Psoas muscle (tissue), 8 donors: ENCODE measurements around the gene RANBP10. TPM values are rescaled to one million over a fixed set of nuclear protein-coding genes. Genes with fewer than 3 reads are reported as not detected.
A peak's percentile ranks its signal among the peaks of the same experiment; 100 is the strongest.

Experiments used
- ATAC-seq, 4 donors: fragments of 200-7000 bp; cut with Tn5 transposase; one replicate each; pipeline ENCODE4 v1.9.1; 2020; ENCODE audit warnings: moderate library complexity in 3 of 4, mild to moderate bottlenecking in 2 of 4
- DNase-seq, 2 donors: peaks; one replicate each; pipeline ENCODE4 v3.0.0-alpha.2; 2020
- H3K27ac ChIP-seq: fragments of 200-600 bp; one replicate; pipeline ENCODE4 v1.8.0; 2022
- H3K27me3 ChIP-seq, 3 donors: fragments of 200-600 bp in 1 of 3; one replicate each; pipeline versions ENCODE4 v1.6.1 to v1.8.0; 2013 to 2022; ENCODE audit warnings: low read length in 2 of 3, mild to moderate bottlenecking in 2 of 3, moderate library complexity in 1 of 3; ENCODE audit not compliant: insufficient read depth in 3 of 3
- H3K36me3 ChIP-seq, 2 donors: fragments of 200-600 bp in 1 of 2; one replicate each; pipeline versions ENCODE4 v1.6.1 to v1.8.0; 2013 to 2022; ENCODE audit warnings: low read depth in 1 of 2, mild to moderate bottlenecking in 1 of 2, moderate library complexity in 1 of 2; ENCODE audit not compliant: insufficient read depth in 1 of 2
- H3K4me1 ChIP-seq: fragments of 200-600 bp; one replicate; pipeline ENCODE4 v1.8.0; 2022
- H3K4me3 ChIP-seq: fragments of 200-600 bp; one replicate; pipeline ENCODE4 v1.8.0; 2022; ENCODE audit warnings: mild to moderate bottlenecking
- H3K9me3 ChIP-seq: fragments of 200-600 bp; one replicate; pipeline ENCODE4 v1.8.0; 2022
- WGBS, 3 donors: extraction: QIAGEN DNeasy Blood & Tissue Kit; methylation state at CpG; one replicate each; pipeline versions ENCODE4 v1.1.6 to v1.1.7; 2013; 5-methylcytosine and 5-hydroxymethylcytosine counted together
- intact Hi-C, 2 donors: fragments of 100-400 bp; cut with DNase I; formaldehyde crosslinking; loops; one replicate each; pipeline versions ENCODE4 v1.11.0 to v1.14.2; 2022
- polyA plus RNA-seq, 3 donors: library from polyadenylated mRNA; stranded (reverse); fragments of 200-250 nt; gene quantifications; one replicate each; pipeline ENCODE4 v1.2.3, GENCODE V29; 2013
- total RNA-seq, 4 donors: library from RNA; stranded (reverse); fragmentation: NEBNext Ultra II Directional in 2 of 4; extraction: Animal tissue kit (Norgen Biotek cat#: 25700) in 2 of 4; gene quantifications; one replicate each; pipeline versions ENCODE4 v1.2.1 to v1.2.4, GENCODE V29; 2021 to 2023
- TF ChIP-seq, protein P1 (sequence below): fragments of 200-600 bp; IDR thresholded peaks from one replicate; pipeline ENCODE4 v1.8.0; 2022; ENCODE audit warnings: antibody characterized with exemption
- donor health status: healthy with polysubstance abuse.
- donor health status: DM: no; HTN: no; CAD: no; lungs with moderate emphysema.
- donor health status: Bipolar disorder and iron deficiency.
- donor health status: healthy.
- donor health status: DM: yes; HTN: yes; CAD: no.
- donor health status: DM: no; HTN: no; CAD: no.
- donor health status: DM: no; HTN: no; CAD: no.
- donor health status: DM: yes; HTN: yes; CAD: no.

The RANBP10 gene
- total and polyA plus RNA-seq, 7 donors: 9.1 to 27.9 (median 17.6) TPM

DNA sequence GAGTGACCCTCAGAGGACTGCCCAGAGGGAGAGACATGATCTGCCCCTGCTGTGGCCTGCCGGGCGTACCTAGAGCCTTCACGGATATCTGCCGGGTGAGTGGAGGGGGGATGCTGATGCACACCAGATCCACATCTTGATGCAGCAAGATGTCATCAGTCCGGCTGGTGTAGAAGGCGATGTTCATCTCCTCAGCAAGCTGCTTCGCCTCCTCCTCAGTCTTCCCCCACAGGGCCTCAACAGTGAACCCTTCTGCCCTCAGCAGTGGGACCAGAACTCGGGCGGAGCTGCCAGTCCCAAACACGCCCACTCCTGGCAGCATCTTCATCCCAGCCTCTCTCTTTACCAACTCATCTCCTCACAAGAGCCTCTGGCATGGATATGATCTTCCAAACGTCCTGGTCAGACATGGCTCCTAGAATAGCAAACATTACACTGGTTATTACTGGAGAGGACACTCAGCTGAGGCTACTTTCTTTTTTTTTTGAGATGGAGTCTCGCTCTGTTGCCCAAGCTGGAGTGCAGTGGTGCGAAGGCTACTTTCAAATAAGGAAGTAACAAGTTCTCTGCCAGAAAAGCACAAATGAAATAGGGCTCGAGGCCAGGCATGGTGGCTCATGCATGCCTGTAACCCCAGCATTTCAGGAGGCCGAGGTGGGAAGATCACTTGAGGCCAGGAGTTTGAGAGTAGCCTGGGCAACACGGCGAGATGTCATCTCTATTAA lies 120.8 kb downstream of the RANBP10 start:
- DNase-seq (no peak), ATAC-seq (peak in 2 of 4 donors; percentile 50 to 69)
- Histone ChIP-seq H3K4me1 (no peaks in the 10 kb centered on the region), H3K27ac (no peak overlapping the region), H3K9me3 (no peaks in the 10 kb centered on the region), H3K36me3 (peaks cover 0 to 27% of the 10 kb centered on the region in 2 donors), H3K4me3 (no peak overlapping the region), H3K27me3 (no peaks in the 10 kb centered on the region)
- intact Hi-C loops: no loop called here
- TF ChIP-seq, protein P1, sequence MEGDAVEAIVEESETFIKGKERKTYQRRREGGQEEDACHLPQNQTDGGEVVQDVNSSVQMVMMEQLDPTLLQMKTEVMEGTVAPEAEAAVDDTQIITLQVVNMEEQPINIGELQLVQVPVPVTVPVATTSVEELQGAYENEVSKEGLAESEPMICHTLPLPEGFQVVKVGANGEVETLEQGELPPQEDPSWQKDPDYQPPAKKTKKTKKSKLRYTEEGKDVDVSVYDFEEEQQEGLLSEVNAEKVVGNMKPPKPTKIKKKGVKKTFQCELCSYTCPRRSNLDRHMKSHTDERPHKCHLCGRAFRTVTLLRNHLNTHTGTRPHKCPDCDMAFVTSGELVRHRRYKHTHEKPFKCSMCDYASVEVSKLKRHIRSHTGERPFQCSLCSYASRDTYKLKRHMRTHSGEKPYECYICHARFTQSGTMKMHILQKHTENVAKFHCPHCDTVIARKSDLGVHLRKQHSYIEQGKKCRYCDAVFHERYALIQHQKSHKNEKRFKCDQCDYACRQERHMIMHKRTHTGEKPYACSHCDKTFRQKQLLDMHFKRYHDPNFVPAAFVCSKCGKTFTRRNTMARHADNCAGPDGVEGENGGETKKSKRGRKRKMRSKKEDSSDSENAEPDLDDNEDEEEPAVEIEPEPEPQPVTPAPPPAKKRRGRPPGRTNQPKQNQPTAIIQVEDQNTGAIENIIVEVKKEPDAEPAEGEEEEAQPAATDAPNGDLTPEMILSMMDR: no peak
- WGBS, 3 donors: 73 to 85% (median 77%) methylated on average over 17 of the region's 17 CpGs

DNA sequence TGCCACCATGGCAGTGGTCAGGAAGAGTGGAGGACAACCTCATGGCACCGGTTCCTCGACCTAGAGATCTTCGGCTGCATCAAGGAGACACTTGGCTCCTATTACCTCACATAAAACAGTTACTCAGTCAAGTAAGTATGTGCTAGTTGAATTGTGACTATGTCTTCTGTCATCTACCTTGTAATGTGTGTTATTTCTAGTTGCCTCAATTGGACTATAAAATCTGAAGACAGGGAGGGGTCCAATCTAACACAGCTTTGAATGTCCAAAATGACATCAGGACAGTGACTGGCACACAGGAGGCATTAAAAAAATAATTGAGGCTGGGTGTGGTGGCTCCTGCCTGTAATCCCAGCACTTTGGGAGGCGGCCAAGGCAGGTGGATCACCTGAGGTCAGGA lies 122.6 kb downstream of the RANBP10 start:
- Histone ChIP-seq H3K27me3 (no peaks in the 10 kb centered on the region), H3K9me3 (no peaks in the 10 kb centered on the region), H3K4me3 (no peak overlapping the region), H3K36me3 (peaks cover 0 to 34% of the 10 kb centered on the region in 2 donors), H3K4me1 (no peaks in the 10 kb centered on the region), H3K27ac (no peak overlapping the region)
- intact Hi-C loops: no loop called here
- DNase-seq (no peak), ATAC-seq (no peak)
- WGBS, 3 donors: 95 to 96% (median 96%) methylated on average over 4 of the region's 4 CpGs
- TF ChIP-seq, protein P1: no peak

DNA sequence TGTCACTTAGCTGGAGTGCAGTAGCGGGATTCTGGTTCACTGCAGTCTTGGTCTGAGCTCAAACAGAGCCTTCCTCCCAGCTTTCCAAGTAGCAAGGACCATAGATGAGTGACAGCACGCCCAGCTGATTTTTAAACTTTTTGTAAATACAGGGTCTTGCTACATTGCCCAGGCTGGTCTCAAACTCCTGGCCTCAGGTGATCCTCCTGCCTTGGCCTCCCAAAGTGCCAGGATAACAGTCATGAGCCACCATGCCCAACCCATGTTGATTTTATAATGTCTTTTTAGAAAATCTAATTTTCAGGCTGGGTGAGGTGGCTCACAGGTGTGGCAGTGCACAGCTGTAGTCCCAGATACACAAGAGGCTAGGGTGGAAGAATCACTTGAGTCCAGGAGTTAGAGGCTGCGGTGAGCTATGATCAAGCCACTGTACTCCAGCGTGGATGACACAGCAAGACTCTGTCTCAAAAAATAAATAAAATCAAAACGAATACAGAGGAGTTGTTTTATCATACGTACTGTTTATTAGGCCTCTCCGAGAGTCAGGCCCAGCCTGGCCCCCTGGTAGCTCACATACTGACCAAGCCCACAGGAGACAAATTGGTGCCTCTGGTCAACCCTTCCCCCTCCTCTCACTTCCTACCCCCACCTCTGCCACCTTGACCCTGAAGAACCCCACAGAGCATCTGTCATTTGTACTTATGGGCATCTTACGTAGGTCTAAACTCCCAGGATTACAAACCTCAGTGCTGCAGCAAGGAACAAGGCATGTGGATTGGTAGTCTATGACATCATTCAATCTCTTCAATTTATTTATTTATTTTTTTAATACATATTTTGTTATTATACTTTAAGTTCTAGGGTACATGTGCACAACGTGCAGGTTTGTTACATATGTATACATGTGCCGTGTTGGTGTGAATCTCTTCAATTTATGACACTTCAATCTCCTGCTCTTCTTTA lies 126.1 kb downstream of the RANBP10 start:
- H3K27me3 ChIP-seq: no peaks in the 10 kb centered on the region
- peaks cover 0 to 35% of the 10 kb centered on the region in 2 donors for H3K36me3 ChIP-seq
- H3K27ac ChIP-seq: no peak overlapping the region
- no peak for ATAC-seq
- intact Hi-C loops: loop anchor here (10.0 kb wide), 3 partner anchors 245 to 365 kb away; partner anchors contain the start of genes DDX28 (in 1 of the 2) and DUS2 (in 1 of the 2)
- TF ChIP-seq, protein P1: no peak
- H3K4me3 ChIP-seq: no peak overlapping the region
- no peaks in the 10 kb centered on the region for H3K4me1 ChIP-seq
- no peak for DNase-seq
- H3K9me3 ChIP-seq: no peaks in the 10 kb centered on the region
- WGBS, 3 donors: 88 to 94% (median 93%) methylated on average over 10 of the region's 10 CpGs

DNA sequence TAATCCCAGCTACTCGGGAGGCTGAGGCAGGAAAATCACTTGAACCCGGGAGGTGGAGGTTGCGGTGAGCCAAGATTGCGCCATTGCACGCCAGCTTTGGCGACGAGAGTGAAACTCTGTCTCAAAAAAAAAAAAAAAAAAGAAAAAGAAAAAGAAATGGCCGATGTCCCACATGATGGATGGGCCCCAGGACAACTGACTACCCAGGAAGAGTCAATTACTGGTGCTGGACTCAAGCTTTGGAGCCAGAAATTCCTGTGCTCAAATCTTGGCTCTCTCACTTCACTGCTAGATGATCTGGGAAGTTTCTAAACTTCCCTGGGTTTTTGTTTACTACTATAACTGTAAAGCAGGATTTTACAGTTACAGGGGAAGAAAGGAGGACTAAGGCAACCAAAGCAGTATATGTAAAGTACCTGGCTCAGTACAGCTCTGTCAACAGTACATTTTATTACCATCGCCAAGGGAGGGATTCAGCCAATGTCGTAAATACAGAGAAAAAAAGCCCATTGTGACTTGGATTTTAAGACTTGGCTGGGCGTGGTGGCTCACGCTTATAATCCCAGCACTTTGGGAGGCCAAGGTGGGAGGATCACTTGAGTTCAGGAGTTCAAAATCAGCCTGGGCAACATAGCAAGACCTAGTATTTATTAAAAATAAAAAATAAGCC lies 127.9 kb downstream of the RANBP10 start:
- intact Hi-C loops: loop anchor here (10.0 kb wide), 3 partner anchors 246 to 366 kb away; partner anchors contain the start of genes DDX28 (in 1 of the 2) and DUS2 (in 1 of the 2)
- Histone ChIP-seq H3K9me3 (no peaks in the 10 kb centered on the region), H3K4me1 (peaks cover 7% of the 10 kb centered on the region), H3K27ac (no peak overlapping the region), H3K27me3 (no peaks in the 10 kb centered on the region), H3K4me3 (no peak overlapping the region), H3K36me3 (peaks cover 0 to 30% of the 10 kb centered on the region in 2 donors)
- TF ChIP-seq, protein P1: no peak
- DNase-seq: no peak
- ATAC-seq: peak in 2 of 4 donors; percentile 23 to 43
- 67 to 79% (median 78%) methylated on average over 12 of the region's 12 CpGs for WGBS, 3 donors
